ENCODE results near the gene BRD4.
A peak's percentile ranks its signal among the peaks of the same experiment; 100 is the strongest.

The BRD4 gene

GRCh38 chr19:15296841-15297415 lies 35.4 kb downstream of the BRD4 start:
- H3K36me3 ChIP-seq (replicated peaks), result peaks cover 11% of the 10 kb centered on the region
- in situ Hi-C loops (cut with MboI; ENCODE audit: low sequenced_read_pairs), result no loop called here
- no peak overlapping the region for H3K4me3 ChIP-seq
- H3K4me1 ChIP-seq, result peaks cover 36% of the 10 kb centered on the region
- no peak for DNase-seq (ENCODE audit: low spot score in 2 of 2)
- H3K27me3 ChIP-seq (ENCODE audit: low read depth), result no peaks in the 10 kb centered on the region
- H3K9me3 ChIP-seq, result no peaks in the 10 kb centered on the region

DNA sequence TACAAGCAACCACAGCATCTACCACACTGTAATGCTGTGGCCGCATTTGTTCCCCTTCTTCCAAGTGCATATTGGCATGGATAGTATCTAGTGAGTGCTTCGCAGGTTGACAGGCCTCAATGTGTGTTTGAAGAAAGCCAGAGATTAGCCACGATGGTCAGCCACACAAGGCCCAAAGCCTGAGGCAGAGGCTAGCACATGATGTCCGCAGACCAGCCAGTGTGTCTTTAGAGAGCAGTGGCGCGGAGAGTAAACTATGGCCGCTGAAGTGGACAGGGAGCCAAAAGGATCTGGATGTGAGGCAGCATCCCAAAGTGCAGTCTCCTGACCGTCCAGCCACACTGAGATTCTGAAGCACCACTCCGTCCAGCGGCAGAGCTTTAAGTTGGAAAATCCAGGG lies 36.0 kb downstream of the BRD4 start:
- peaks cover 11% of the 10 kb centered on the region for H3K36me3 ChIP-seq (replicated peaks)
- no peaks in the 10 kb centered on the region for H3K9me3 ChIP-seq
- DNase-seq (ENCODE audit: low spot score in 2 of 2), result no peak
- no peak overlapping the region for H3K4me3 ChIP-seq
- H3K27me3 ChIP-seq (ENCODE audit: low read depth), result no peaks in the 10 kb centered on the region
- peaks cover 38% of the 10 kb centered on the region for H3K4me1 ChIP-seq
- in situ Hi-C loops (cut with MboI; ENCODE audit: low sequenced_read_pairs), result no loop called here

DNA sequence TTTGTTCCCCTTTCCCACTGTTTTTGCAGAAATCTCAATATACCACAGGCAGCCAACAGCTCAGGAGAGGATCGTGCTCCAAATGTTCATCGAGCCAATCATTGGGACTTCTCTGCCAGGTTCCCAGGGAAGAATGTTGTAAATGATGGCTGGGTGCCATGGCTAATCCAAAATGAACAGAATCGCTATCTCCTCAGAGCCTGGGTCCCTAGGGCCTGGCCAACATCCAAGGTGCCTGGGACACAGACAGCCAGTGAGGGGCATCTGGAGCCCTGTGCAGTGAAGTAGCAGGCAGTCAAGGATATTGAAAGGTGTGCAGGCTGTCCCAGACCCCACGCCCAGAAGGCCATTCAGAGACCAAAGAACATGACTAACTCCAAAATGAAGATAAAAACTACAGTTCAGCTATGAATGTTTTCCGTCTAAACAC lies 37.8 kb downstream of the BRD4 start:
- no peaks in the 10 kb centered on the region for H3K27me3 ChIP-seq (ENCODE audit: low read depth)
- H3K9me3 ChIP-seq, result no peaks in the 10 kb centered on the region
- in situ Hi-C loops (cut with MboI; ENCODE audit: low sequenced_read_pairs), result no loop called here
- DNase-seq (ENCODE audit: low spot score in 2 of 2), result no peak
- H3K4me3 ChIP-seq, result no peak overlapping the region
- peaks cover 47% of the 10 kb centered on the region for H3K4me1 ChIP-seq
- H3K36me3 ChIP-seq (replicated peaks), result peaks cover 11% of the 10 kb centered on the region

- Histone ChIP-seq H3K4me3 (no peak overlapping the region), H3K4me1 (peaks cover 42% of the 10 kb centered on the region), H3K27me3 (ENCODE audit: low read depth) (no peaks in the 10 kb centered on the region), H3K9me3 (no peaks in the 10 kb centered on the region), H3K36me3 (replicated peaks) (peaks cover 11% of the 10 kb centered on the region)
- no peak for DNase-seq (ENCODE audit: low spot score in 2 of 2)
- in situ Hi-C loops (cut with MboI; ENCODE audit: low sequenced_read_pairs), result no loop called here
Measured at GRCh38 chr19:15293781-15294491, 38.4 kb downstream of the BRD4 start.

- no peak overlapping the region for H3K4me3 ChIP-seq
- in situ Hi-C loops (cut with MboI; ENCODE audit: low sequenced_read_pairs), result no loop called here
- DNase-seq (ENCODE audit: low spot score in 2 of 2), result no peak
- no peaks in the 10 kb centered on the region for H3K27me3 ChIP-seq (ENCODE audit: low read depth)
- peaks cover 11% of the 10 kb centered on the region for H3K36me3 ChIP-seq (replicated peaks)
- no peaks in the 10 kb centered on the region for H3K9me3 ChIP-seq
- H3K4me1 ChIP-seq, result peaks cover 34% of the 10 kb centered on the region
Measured at GRCh38 chr19:15292847-15293582, 39.3 kb downstream of the BRD4 start.

DNA sequence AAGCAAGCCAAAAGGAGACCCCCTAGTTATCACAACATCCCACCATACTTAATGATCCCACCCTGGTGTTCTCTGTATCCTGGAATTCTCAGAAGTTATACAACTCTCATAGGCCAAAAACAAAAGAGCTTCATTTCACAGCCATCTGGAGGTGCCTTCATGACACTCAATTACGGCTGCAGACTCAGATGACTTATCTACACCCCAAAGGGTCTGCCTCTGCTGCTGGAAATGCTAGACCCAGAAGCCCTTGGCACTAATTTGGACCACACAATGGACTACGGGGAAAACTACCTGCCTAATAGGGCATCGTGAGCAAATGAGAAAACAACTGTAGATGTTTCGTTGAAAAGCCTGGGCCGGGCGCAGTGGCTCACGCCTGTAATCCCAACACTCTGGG lies 40.2 kb downstream of the BRD4 start:
- DNase-seq (ENCODE audit: low spot score in 2 of 2), result no peak
- peaks cover 31% of the 10 kb centered on the region for H3K4me1 ChIP-seq
- no peak overlapping the region for H3K4me3 ChIP-seq
- peaks cover 10% of the 10 kb centered on the region for H3K36me3 ChIP-seq (replicated peaks)
- in situ Hi-C loops (cut with MboI; ENCODE audit: low sequenced_read_pairs), result no loop called here
- H3K9me3 ChIP-seq, result no peaks in the 10 kb centered on the region
- H3K27me3 ChIP-seq (ENCODE audit: low read depth), result no peaks in the 10 kb centered on the region

GRCh38 chr19:15291548-15292021 lies 40.8 kb downstream of the BRD4 start:
- Histone ChIP-seq H3K4me3 (no peak overlapping the region), H3K27me3 (ENCODE audit: low read depth) (no peaks in the 10 kb centered on the region), H3K4me1 (peaks cover 31% of the 10 kb centered on the region), H3K9me3 (no peaks in the 10 kb centered on the region), H3K36me3 (replicated peaks) (peaks cover 5% of the 10 kb centered on the region)
- peak in 1 of 2 experiments; percentile 71 for DNase-seq (ENCODE audit: low spot score in 2 of 2)
- in situ Hi-C loops (cut with MboI; ENCODE audit: low sequenced_read_pairs), result no loop called here

DNA sequence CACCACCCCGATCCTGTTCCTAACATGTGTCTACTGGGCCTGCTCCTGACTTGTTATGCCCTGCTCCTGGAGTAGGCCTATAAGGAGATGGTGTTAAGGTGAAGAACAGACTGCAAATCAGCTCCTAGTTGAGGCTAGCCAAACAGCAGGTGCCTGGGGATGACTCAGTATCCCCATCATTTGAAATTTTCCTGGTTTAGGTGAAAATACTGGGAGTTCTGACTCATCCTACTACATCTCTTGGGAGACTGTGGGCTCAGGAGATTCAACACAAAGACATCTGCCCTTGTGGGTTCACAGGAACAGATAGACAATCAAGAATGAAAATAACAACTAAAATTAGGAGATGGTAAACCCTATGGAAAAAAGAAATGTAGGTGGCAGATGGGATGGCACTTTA lies 41.2 kb downstream of the BRD4 start:
- H3K4me1 ChIP-seq, result peaks cover 31% of the 10 kb centered on the region
- DNase-seq (ENCODE audit: low spot score in 2 of 2), result no peak
- in situ Hi-C loops (cut with MboI; ENCODE audit: low sequenced_read_pairs), result no loop called here
- no peak overlapping the region for H3K4me3 ChIP-seq
- H3K27me3 ChIP-seq (ENCODE audit: low read depth), result no peaks in the 10 kb centered on the region
- H3K9me3 ChIP-seq, result no peaks in the 10 kb centered on the region
- H3K36me3 ChIP-seq (replicated peaks), result no peaks in the 10 kb centered on the region; the same call in 1 of the 2 replicates

DNA sequence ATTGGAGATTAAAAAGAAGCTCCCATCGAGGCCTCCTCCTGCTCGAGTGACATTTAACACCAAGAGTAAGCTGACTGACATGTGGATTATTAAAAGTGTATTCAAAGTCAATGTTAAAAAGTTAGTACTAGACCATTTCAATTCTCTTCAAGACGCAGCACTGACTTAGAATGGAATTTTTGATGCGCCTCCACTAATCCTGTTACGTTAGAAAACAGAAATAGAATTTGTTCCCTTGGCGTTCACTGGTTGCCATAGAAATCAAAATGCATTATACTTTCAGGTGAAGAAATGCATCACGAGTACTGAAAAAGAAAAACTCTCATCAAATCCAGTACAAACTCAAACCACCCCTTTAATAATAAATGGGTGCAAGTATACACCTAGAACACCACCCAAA lies 42.2 kb downstream of the BRD4 start:
- no peak overlapping the region for H3K4me3 ChIP-seq
- no peaks in the 10 kb centered on the region for H3K9me3 ChIP-seq
- H3K36me3 ChIP-seq (replicated peaks), result no peaks in the 10 kb centered on the region
- in situ Hi-C loops (cut with MboI; ENCODE audit: low sequenced_read_pairs), result no loop called here
- DNase-seq (ENCODE audit: low spot score in 2 of 2), result peak in 1 of 2 experiments; percentile 45
- peaks cover 31% of the 10 kb centered on the region for H3K4me1 ChIP-seq
- no peaks in the 10 kb centered on the region for H3K27me3 ChIP-seq (ENCODE audit: low read depth)

DNA sequence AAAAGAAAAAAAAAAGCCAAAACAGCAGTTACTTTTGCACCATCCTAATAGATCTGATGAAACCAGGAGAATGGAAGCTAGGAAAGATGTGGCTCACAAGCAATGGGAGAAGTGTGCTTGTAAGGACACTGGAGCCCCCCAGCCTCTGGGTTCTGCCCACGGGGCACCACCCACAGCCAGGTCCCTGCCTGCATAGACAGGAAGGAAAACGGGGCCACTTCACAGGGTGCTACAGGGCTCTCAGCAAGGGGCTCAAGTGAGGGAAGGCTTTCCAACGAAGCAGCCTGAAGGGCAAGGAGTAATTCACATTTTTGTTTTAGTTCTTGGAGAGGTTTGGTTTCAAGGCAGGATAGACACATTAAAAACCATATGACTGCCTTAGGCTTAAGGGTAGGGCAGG lies 42.7 kb downstream of the BRD4 start:
- in situ Hi-C loops (cut with MboI; ENCODE audit: low sequenced_read_pairs), result no loop called here
- DNase-seq (ENCODE audit: low spot score in 2 of 2), result no peak
- peaks cover 31% of the 10 kb centered on the region for H3K4me1 ChIP-seq

DNA sequence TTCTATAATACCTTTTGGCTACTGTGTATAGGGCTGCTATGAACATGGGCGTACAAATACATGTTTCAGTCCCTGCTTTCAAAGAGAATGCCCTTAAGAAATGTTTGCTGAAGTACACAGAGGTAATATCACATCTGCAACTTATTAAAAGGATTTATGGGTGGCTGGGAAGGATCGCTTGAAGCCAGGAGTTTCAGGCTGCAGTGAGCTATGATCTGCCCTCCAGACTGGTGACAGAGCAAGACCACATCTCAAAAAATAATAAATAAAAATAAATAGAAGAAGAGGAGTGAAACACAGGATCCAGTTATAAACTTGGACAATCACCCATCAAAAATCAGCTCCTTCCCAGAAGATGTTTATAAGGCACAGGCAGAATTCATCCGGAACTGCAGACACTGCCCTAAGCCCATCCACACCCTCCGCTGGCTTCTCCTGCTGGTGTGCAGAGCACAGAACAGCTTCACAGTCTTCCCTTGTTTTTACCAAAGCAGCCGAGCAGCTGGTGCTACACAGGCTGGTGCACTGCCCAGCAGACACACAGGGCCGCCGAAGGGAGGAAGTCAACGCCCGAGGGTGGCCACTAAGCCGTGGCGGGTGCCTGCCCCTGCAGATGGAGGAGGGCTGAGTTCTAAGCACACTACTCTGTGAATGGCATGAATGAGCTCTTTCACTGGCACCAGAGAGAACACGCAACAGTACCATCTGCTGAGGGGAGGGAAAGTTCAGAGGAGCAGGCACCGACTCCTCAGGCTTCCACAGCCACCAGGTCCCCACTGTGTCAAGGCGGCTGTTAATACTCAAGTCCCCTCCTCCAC lies 44.0 kb downstream of the BRD4 start:
- in situ Hi-C loops (cut with MboI; ENCODE audit: low sequenced_read_pairs), result no loop called here
- Histone ChIP-seq H3K36me3 (replicated peaks) (no peaks in the 10 kb centered on the region), H3K9me3 (no peaks in the 10 kb centered on the region), H3K4me3 (no peak overlapping the region), H3K27me3 (ENCODE audit: low read depth) (no peaks in the 10 kb centered on the region), H3K4me1 (peaks cover 38% of the 10 kb centered on the region)
- DNase-seq (ENCODE audit: low spot score in 2 of 2), result no peak

More for the DNA sequence above, 42.7 kb downstream of the BRD4 start:
- Histone ChIP-seq H3K36me3 (replicated peaks) (no peaks in the 10 kb centered on the region), H3K27me3 (ENCODE audit: low read depth) (no peaks in the 10 kb centered on the region), H3K4me3 (no peak overlapping the region), H3K9me3 (no peaks in the 10 kb centered on the region)

DNA sequence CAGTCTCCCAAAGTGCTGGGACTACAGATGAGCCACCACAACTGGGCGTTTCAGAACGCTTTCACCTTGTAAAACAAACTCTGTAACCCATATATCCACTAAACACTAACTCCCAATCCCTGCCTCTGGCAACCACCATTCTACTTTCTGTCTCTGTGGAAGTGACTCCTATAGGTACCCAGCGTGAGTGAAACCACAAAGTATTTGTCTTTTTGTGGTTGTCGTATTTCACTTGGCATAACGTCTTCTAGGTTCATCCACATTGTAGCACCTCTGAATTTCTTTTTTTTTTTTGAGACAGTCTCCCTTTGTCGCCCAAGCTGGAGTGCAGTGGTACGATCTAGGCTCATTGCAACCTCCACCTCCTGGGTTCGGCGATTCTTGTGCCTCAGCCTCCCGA lies 44.8 kb downstream of the BRD4 start:
- Histone ChIP-seq H3K36me3 (replicated peaks) (no peaks in the 10 kb centered on the region), H3K4me3 (no peak overlapping the region), H3K9me3 (no peaks in the 10 kb centered on the region), H3K4me1 (peaks cover 35% of the 10 kb centered on the region), H3K27me3 (ENCODE audit: low read depth) (no peaks in the 10 kb centered on the region)
- in situ Hi-C loops (cut with MboI; ENCODE audit: low sequenced_read_pairs), result no loop called here
- DNase-seq (ENCODE audit: low spot score in 2 of 2), result no peak

DNA sequence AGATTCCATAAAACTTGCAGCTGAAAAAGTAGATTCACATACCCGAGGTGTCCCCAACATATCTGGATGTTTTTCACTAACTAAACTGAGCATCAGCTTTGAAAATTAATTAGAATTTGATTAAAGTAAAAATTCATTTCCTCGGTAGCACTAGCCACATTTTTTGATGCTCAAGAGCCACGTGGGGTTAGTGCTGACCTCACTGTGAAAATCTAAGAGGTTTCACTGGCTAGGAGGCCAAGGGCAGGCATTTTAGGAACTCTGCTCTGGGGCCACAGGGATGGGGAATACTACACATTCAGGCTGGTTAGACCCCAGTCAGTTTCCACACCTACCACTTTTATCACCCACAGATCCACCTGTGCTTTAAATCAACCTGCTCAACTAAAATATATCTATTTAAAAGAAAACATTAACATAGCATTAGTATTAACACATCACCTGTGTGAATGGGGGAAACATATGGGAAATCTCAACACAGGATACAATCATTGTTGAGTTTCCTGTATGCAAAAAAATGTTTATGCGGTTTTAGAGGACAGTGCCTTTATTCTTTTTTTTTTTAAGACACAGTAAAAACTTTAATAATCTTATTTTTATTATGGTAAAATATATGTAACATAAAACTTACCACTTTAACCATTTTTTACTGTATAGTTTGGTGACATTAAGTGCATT lies 45.5 kb downstream of the BRD4 start:
- no peak for DNase-seq (ENCODE audit: low spot score in 2 of 2)
- Histone ChIP-seq H3K36me3 (replicated peaks) (no peaks in the 10 kb centered on the region), H3K4me1 (peaks cover 35% of the 10 kb centered on the region), H3K27me3 (ENCODE audit: low read depth) (no peaks in the 10 kb centered on the region), H3K4me3 (no peak overlapping the region), H3K9me3 (no peaks in the 10 kb centered on the region)
- in situ Hi-C loops (cut with MboI; ENCODE audit: low sequenced_read_pairs), result no loop called here

Measured in HAP-1 (cell line).